T-cell (primary cell): Measurements from ENCODE around the gene DLGAP1. TPM values are rescaled to one million over a fixed set of nuclear protein-coding genes. Genes with fewer than 3 reads are reported as not detected.

ENCODE experiments used
- ATAC-seq, 4 experiments: fragments of 200-7000 bp in 3 of 4; fragments of 150-1000 bp in 1 of 4; cut with Tn5 transposase; replicated peaks in 1 of 4; 1 replicate in 3 of 4; 2 replicates in 1 of 4; pipeline ENCODE4 v1.10.0; 2021; ENCODE audit warnings: moderate library complexity in 3 of 4, mild to moderate bottlenecking in 2 of 4, moderate number of reproducible peaks in 1 of 4
- CTCF ChIA-PET, 2 donors: fragments of 300-600 bp; sonication (Branson Sonifier 250); formaldehyde crosslinking; loops; one replicate each; lab custom pipeline; 2022; ENCODE audit warnings: antibody characterized with exemption in 2 of 2; lab: Charles Lee
- POLR2A ChIA-PET, 2 donors: fragments of 300-600 bp; sonication (Branson Sonifier 250); formaldehyde crosslinking; loops; one replicate each; lab custom pipeline; 2022; ENCODE audit warnings: antibody characterized with exemption in 2 of 2; lab: Charles Lee
- DNase-seq, 35 experiments: peaks; one replicate each; pipeline versions ENCODE4 v3.0.0 to v3.0.0-alpha.2; 2013 to 2023
- H3K27ac ChIP-seq: one replicate; pipeline ENCODE4 v1.5.1; 2013; ENCODE audit warnings: low read length
- H3K27me3 ChIP-seq, 2 experiments: replicated peaks in 1 of 2; 1 replicate in 1 of 2; 2 replicates in 1 of 2; pipeline versions ENCODE4 v1.6.1 to v1.7.0; 2013; ENCODE audit warnings: low read length in 1 of 2, mixed read lengths in 1 of 2; ENCODE audit not compliant: control insufficient read depth in 2 of 2, insufficient read depth in 2 of 2; ENCODE audit errors: extremely low read depth in 1 of 2
- H3K36me3 ChIP-seq, 2 donors: 1 replicate in 1 of 2; 2 replicates in 1 of 2; pipeline versions ENCODE4 v1.6.1 to v1.7.0; 2013; ENCODE audit warnings: low read length in 1 of 2; ENCODE audit not compliant: control insufficient read depth in 2 of 2, insufficient read depth in 1 of 2; ENCODE audit errors: extremely low read depth in 1 of 2
- H3K4me1 ChIP-seq, 2 experiments: 1 replicate in 1 of 2; 2 replicates in 1 of 2; pipeline versions ENCODE4 v1.6.1 to v1.7.0; 2013; ENCODE audit warnings: low read length in 2 of 2, mixed read lengths in 1 of 2; ENCODE audit not compliant: insufficient read depth in 2 of 2, control insufficient read depth in 1 of 2; ENCODE audit errors: extremely low read depth in 1 of 2
- H3K4me3 ChIP-seq, 2 donors: 1 replicate in 1 of 2; 2 replicates in 1 of 2; pipeline versions ENCODE4 v1.5.1 to v1.7.0; 2013; ENCODE audit warnings: mild to moderate bottlenecking in 2 of 2, low read length in 1 of 2, moderate library complexity in 1 of 2; ENCODE audit not compliant: control insufficient read depth in 1 of 2; ENCODE audit errors: extremely low read depth in 1 of 2
- H3K9me3 ChIP-seq: 2 replicates; pipeline ENCODE4 v1.7.0; 2013
- H3K27ac Mint-ChIP-seq, 2 donors: one replicate each; pipeline ENCODE4 v1.8.0; 2020 to 2021; ENCODE audit warnings: mild to moderate bottlenecking in 2 of 2, mixed read lengths in 2 of 2
- H3K27me3 Mint-ChIP-seq, 2 donors: one replicate each; pipeline ENCODE4 v1.8.0; 2021 to 2022; ENCODE audit warnings: mixed read lengths in 2 of 2
- H3K36me3 Mint-ChIP-seq: one replicate; pipeline ENCODE4 v1.8.0; 2021; ENCODE audit warnings: mixed read lengths
- H3K4me1 Mint-ChIP-seq, 3 donors: one replicate each; pipeline ENCODE4 v1.8.0; 2020 to 2022; ENCODE audit warnings: mixed read lengths in 3 of 3, mild to moderate bottlenecking in 1 of 3
- H3K4me3 Mint-ChIP-seq, 3 donors: one replicate each; pipeline ENCODE4 v1.8.0; 2020 to 2022; ENCODE audit warnings: mild to moderate bottlenecking in 3 of 3, mixed read lengths in 3 of 3, moderate library complexity in 3 of 3
- H3K9me3 Mint-ChIP-seq, 3 donors: one replicate each; pipeline ENCODE4 v1.8.0; 2020 to 2022; ENCODE audit warnings: mixed read lengths in 3 of 3
- WGBS: methylation state at CpG from one replicate; pipeline ENCODE4 v1.1.5; 2013; ENCODE audit warnings: missing lambda C conversion rate; ENCODE audit not compliant: insufficient coverage; 5-methylcytosine and 5-hydroxymethylcytosine counted together
- total RNA-seq, 35 experiments: library from RNA in 6 of 35; stranded (reverse) in 6 of 35; fragments of 120-200 nt in 1 of 35; gene quantifications; one replicate each; pipeline versions ENCODE4 v1.2.1 to v1.2.4 and lab custom pipeline; 2013 to 2026

The DLGAP1 gene
- total RNA-seq, 5 donors from 2014 or later (not counting 1 experiment from before 2014, with no cell fraction given), result 0.25 to 1.8 (median 0.26) TPM

GRCh38 chr18:4134700-4135099 is 320.4 kb downstream of the DLGAP1 start:
- CTCF ChIA-PET, result no interaction called here
- POLR2A ChIA-PET, result no interaction called here
- no peaks in the 10 kb centered on the region for H3K4me1 ChIP-seq
- no peaks in the 10 kb centered on the region for H3K4me1 Mint-ChIP-seq
- 84% methylated on average over 2 of the region's 6 CpGs for WGBS
- peaks cover 0 to 8% (median 0%) of the 10 kb centered on the region in 3 donors for H3K9me3 Mint-ChIP-seq
- H3K27ac Mint-ChIP-seq, result no peak overlapping the region
- H3K27ac ChIP-seq, result no peak overlapping the region
- H3K4me3 ChIP-seq, result no peak overlapping the region
- no peaks in the 10 kb centered on the region for H3K9me3 ChIP-seq
- ATAC-seq, result no peak
- H3K36me3 ChIP-seq, result no peaks in the 10 kb centered on the region
- no peaks in the 10 kb centered on the region for H3K36me3 Mint-ChIP-seq
- H3K4me3 Mint-ChIP-seq, result no peak overlapping the region
- H3K27me3 Mint-ChIP-seq, result no peaks in the 10 kb centered on the region
- DNase-seq, result no peak
- no peaks in the 10 kb centered on the region for H3K27me3 ChIP-seq

- no peaks in the 10 kb centered on the region for H3K4me1 Mint-ChIP-seq
- Histone ChIP-seq H3K27me3 (no peaks in the 10 kb centered on the region), H3K4me1 (no peaks in the 10 kb centered on the region), H3K9me3 (no peaks in the 10 kb centered on the region), H3K4me3 (no peak overlapping the region), H3K36me3 (no peaks in the 10 kb centered on the region), H3K27ac (no peak overlapping the region)
- ATAC-seq, result no peak
- H3K4me3 Mint-ChIP-seq, result no peak overlapping the region
- H3K9me3 Mint-ChIP-seq, result no peaks in the 10 kb centered on the region
- no peak overlapping the region for H3K27ac Mint-ChIP-seq
- no peak for DNase-seq
- ChIA-PET CTCF (no interaction called here), POLR2A (no interaction called here)
- H3K36me3 Mint-ChIP-seq, result no peaks in the 10 kb centered on the region
- no peaks in the 10 kb centered on the region for H3K27me3 Mint-ChIP-seq
- WGBS, result 54% methylated on average over 2 of the region's 12 CpGs
Observed at GRCh38 chr18:4130734-4131719, 324.1 kb downstream of the DLGAP1 start.

- H3K9me3 ChIP-seq, result no peaks in the 10 kb centered on the region
- H3K27me3 ChIP-seq, result no peaks in the 10 kb centered on the region
- H3K4me3 ChIP-seq, result no peak overlapping the region
- H3K27me3 Mint-ChIP-seq, result peaks cover 0 to 5% of the 10 kb centered on the region in 2 donors
- WGBS, result no CpG with 5 or more reads among the region's 1 CpG
- ATAC-seq (no peak), DNase-seq (no peak)
- H3K36me3 Mint-ChIP-seq, result no peaks in the 10 kb centered on the region
- no peaks in the 10 kb centered on the region for H3K4me1 Mint-ChIP-seq
- no peak overlapping the region for H3K27ac Mint-ChIP-seq
- ChIA-PET POLR2A (no interaction called here), CTCF (no interaction called here)
- no peaks in the 10 kb centered on the region for H3K36me3 ChIP-seq
- no peak overlapping the region for H3K27ac ChIP-seq
- H3K4me1 ChIP-seq, result no peaks in the 10 kb centered on the region
- no peak overlapping the region for H3K4me3 Mint-ChIP-seq
- no peaks in the 10 kb centered on the region for H3K9me3 Mint-ChIP-seq
Observed at GRCh38 chr18:4126939-4127338, 328.2 kb downstream of the DLGAP1 start.

GRCh38 chr18:4125627-4126230 is 329.4 kb downstream of the DLGAP1 start:
- 63% methylated on average over 4 of the region's 6 CpGs for WGBS
- Histone ChIP-seq H3K4me3 (no peak overlapping the region), H3K27ac (no peak overlapping the region), H3K36me3 (no peaks in the 10 kb centered on the region), H3K4me1 (no peaks in the 10 kb centered on the region), H3K9me3 (no peaks in the 10 kb centered on the region), H3K27me3 (no peaks in the 10 kb centered on the region)
- peaks cover 5% of the 10 kb centered on the region in 2 donors for H3K27me3 Mint-ChIP-seq
- CTCF ChIA-PET, result no interaction called here
- no peak for DNase-seq
- no peaks in the 10 kb centered on the region for H3K36me3 Mint-ChIP-seq
- H3K27ac Mint-ChIP-seq, result no peak overlapping the region
- ATAC-seq, result no peak
- no peak overlapping the region for H3K4me3 Mint-ChIP-seq
- H3K9me3 Mint-ChIP-seq, result no peaks in the 10 kb centered on the region
- POLR2A ChIA-PET, result no interaction called here
- H3K4me1 Mint-ChIP-seq, result no peaks in the 10 kb centered on the region

- H3K27ac Mint-ChIP-seq, result no peak overlapping the region
- Histone ChIP-seq H3K27ac (no peak overlapping the region), H3K4me3 (no peak overlapping the region), H3K9me3 (no peaks in the 10 kb centered on the region), H3K4me1 (no peaks in the 10 kb centered on the region), H3K27me3 (no peaks in the 10 kb centered on the region), H3K36me3 (no peaks in the 10 kb centered on the region)
- no peaks in the 10 kb centered on the region for H3K36me3 Mint-ChIP-seq
- no peak overlapping the region for H3K4me3 Mint-ChIP-seq
- no peaks in the 10 kb centered on the region for H3K9me3 Mint-ChIP-seq
- H3K27me3 Mint-ChIP-seq, result peaks cover 5 to 6% of the 10 kb centered on the region in 2 donors
- ChIA-PET CTCF (no interaction called here), POLR2A (no interaction called here)
- ATAC-seq (no peak), DNase-seq (no peak)
- no peaks in the 10 kb centered on the region for H3K4me1 Mint-ChIP-seq
Observed at GRCh38 chr18:4125224-4125623, 329.9 kb downstream of the DLGAP1 start.

GRCh38 chr18:4119813-4120212 is 335.3 kb downstream of the DLGAP1 start:
- Histone ChIP-seq H3K4me1 (no peaks in the 10 kb centered on the region), H3K9me3 (no peaks in the 10 kb centered on the region), H3K27ac (no peak overlapping the region), H3K4me3 (no peak overlapping the region), H3K36me3 (no peaks in the 10 kb centered on the region), H3K27me3 (peaks cover 0 to 7% of the 10 kb centered on the region in 2 experiments)
- H3K27ac Mint-ChIP-seq, result no peak overlapping the region
- peaks cover 14 to 15% of the 10 kb centered on the region in 2 donors for H3K27me3 Mint-ChIP-seq
- CTCF ChIA-PET, result no interaction called here
- POLR2A ChIA-PET, result no interaction called here
- DNase-seq (no peak), ATAC-seq (no peak)
- H3K9me3 Mint-ChIP-seq, result no peaks in the 10 kb centered on the region
- H3K4me3 Mint-ChIP-seq, result no peak overlapping the region
- no peaks in the 10 kb centered on the region for H3K36me3 Mint-ChIP-seq
- H3K4me1 Mint-ChIP-seq, result no peaks in the 10 kb centered on the region
- no CpG with 5 or more reads among the region's 1 CpG for WGBS
